Hepatocyte (in vitro differentiated cells): ENCODE measurements around the gene SPINDOC. TPM values are rescaled to one million over a fixed set of nuclear protein-coding genes. Genes with fewer than 3 reads are reported as not detected.

Experiments
- DNase-seq: peaks from one replicate; pipeline ENCODE4 v3.0.0-alpha.2; 2016; ENCODE audit warnings: low spot score
- H2AFZ ChIP-seq: fragments of 200-600 bp; sonication (generic); 2 replicates; pipeline ENCODE4 v1.6.0; 2016; ENCODE audit warnings: antibody characterized with exemption, mild to moderate bottlenecking
- H3K27ac ChIP-seq: fragments of 200-600 bp; sonication (generic); 2 replicates; pipeline ENCODE4 v1.5.1; 2016; ENCODE audit warnings: mild to moderate bottlenecking
- H3K27me3 ChIP-seq: fragments of 200-600 bp; sonication (generic); 2 replicates; pipeline ENCODE4 v1.6.1; 2016
- H3K36me3 ChIP-seq: fragments of 200-600 bp; sonication (generic); replicated peaks from 2 replicates; pipeline ENCODE4 v1.5.1; 2016; ENCODE audit warnings: low read depth; ENCODE audit not compliant: insufficient read depth
- H3K4me1 ChIP-seq: fragments of 200-600 bp; sonication (generic); 2 replicates; pipeline ENCODE4 v1.5.1; 2016; ENCODE audit warnings: mild to moderate bottlenecking, moderate library complexity; ENCODE audit not compliant: insufficient read depth
- H3K4me2 ChIP-seq: fragments of 200-600 bp; sonication (generic); 2 replicates; pipeline ENCODE4 v1.6.0; 2016
- H3K4me3 ChIP-seq: fragments of 200-600 bp; sonication (generic); 2 replicates; pipeline ENCODE4 v1.5.1; 2016; ENCODE audit warnings: mild to moderate bottlenecking
- H3K79me2 ChIP-seq: fragments of 200-600 bp; sonication (generic); 2 replicates; pipeline ENCODE4 v1.6.0; 2017; ENCODE audit warnings: mild to moderate bottlenecking
- H3K9me2 ChIP-seq: fragments of 200-600 bp; sonication (generic); replicated peaks from 2 replicates; pipeline ENCODE4 v1.6.0; 2017; ENCODE audit warnings: mild to moderate bottlenecking; ENCODE audit not compliant: insufficient read depth
- H3K9me3 ChIP-seq: fragments of 200-600 bp; sonication (generic); 2 replicates; pipeline ENCODE4 v1.5.1; 2016; ENCODE audit warnings: low read depth, mild to moderate bottlenecking
- H4K20me1 ChIP-seq: fragments of 200-600 bp; sonication (generic); 2 replicates; pipeline ENCODE4 v1.6.0; 2016; ENCODE audit warnings: mild to moderate bottlenecking; ENCODE audit not compliant: insufficient read depth, poor library complexity, severe bottlenecking
- CTCF ChIP-seq: fragments of 200-600 bp; sonication (generic); IDR thresholded peaks from 2 replicates; pipeline ENCODE4 v1.5.1; 2016; ENCODE audit warnings: antibody characterized with exemption, mild to moderate bottlenecking; ENCODE audit not compliant: poor library complexity
- EZH2 ChIP-seq: fragments of 200-600 bp; sonication (generic); IDR thresholded peaks from 2 replicates; pipeline ENCODE4 v1.6.1; 2016; ENCODE audit warnings: antibody characterized with exemption, mild to moderate bottlenecking, borderline replicate concordance
- EZH2phosphoT487 ChIP-seq: fragments of 200-600 bp; sonication (generic); IDR thresholded peaks from one replicate; pipeline ENCODE4 v1.6.1; 2018; ENCODE audit warnings: antibody characterized with exemption, mild to moderate bottlenecking, low read depth, moderate library complexity; ENCODE audit not compliant: unreplicated experiment, severe bottlenecking
- WGBS: methylation state at CpG from one replicate; pipeline ENCODE4 v1.1.6; 2016; ENCODE audit warnings: low lambda C conversion rate; ENCODE audit errors: missing lambda C conversion rate; 5-methylcytosine and 5-hydroxymethylcytosine counted together
- polyA plus RNA-seq: library from polyadenylated mRNA; unstranded; fragments of >200 nt; fragmentation: Nextera tagmentation; extraction: Ambion mirVana; gene quantifications from 2 replicates; pipeline ENCODE4 v1.2.1, GENCODE V29; 2016
- total RNA-seq: library from RNA; depleted of rRNA; stranded (reverse); fragments of >200 nt; gene quantifications from 2 replicates; pipeline ENCODE4 v1.2.3, GENCODE V29; 2014

SPINDOC gene
- total and polyA plus RNA-seq, 2 experiments from 2014 or later = 9.9 to 24.0 TPM

- Histone ChIP-seq H3K79me2 (no peaks in the 10 kb centered on the region), H3K4me3 (no peak overlapping the region), H4K20me1 (no peaks in the 10 kb centered on the region), H3K9me2 (no peaks in the 10 kb centered on the region), H3K4me1 (peaks cover 10% of the 10 kb centered on the region), H3K9me3 (no peaks in the 10 kb centered on the region), H3K27ac (no peak overlapping the region), H2AFZ (no peak overlapping the region), H3K27me3 (no peaks in the 10 kb centered on the region), H3K36me3 (no peaks in the 10 kb centered on the region), H3K4me2 (no peak overlapping the region)
- 91% methylated on average over 11 of the region's 11 CpGs for WGBS
- TF ChIP-seq EZH2phosphoT487 (no peak), CTCF (no peak), EZH2 (no peak)
- DNase-seq = no peak
Measured at GRCh38 chr11:63795066-63795465, 18.2 kb upstream of the SPINDOC start.

GRCh38 chr11:63800921-63801320, 12.3 kb upstream of the SPINDOC start:
- Histone ChIP-seq H3K27ac (no peak overlapping the region), H3K4me3 (no peak overlapping the region), H3K4me1 (peaks cover 8% of the 10 kb centered on the region), H3K4me2 (no peak overlapping the region), H2AFZ (no peak overlapping the region), H3K27me3 (no peaks in the 10 kb centered on the region), H3K79me2 (no peaks in the 10 kb centered on the region), H3K36me3 (no peaks in the 10 kb centered on the region), H3K9me3 (no peaks in the 10 kb centered on the region), H3K9me2 (no peaks in the 10 kb centered on the region), H4K20me1 (no peaks in the 10 kb centered on the region)
- DNase-seq = no peak
- WGBS = 98% methylated on average over 4 of the region's 5 CpGs
- no peak for TF ChIP-seq EZH2phosphoT487
- TF ChIP-seq CTCF = no peak
- TF ChIP-seq EZH2 = no peak

GRCh38 chr11:63802637-63803414, 10.4 kb upstream of the SPINDOC start:
- TF ChIP-seq EZH2 (no peak), CTCF (no peak), EZH2phosphoT487 (no peak)
- H3K4me3 ChIP-seq = no peak overlapping the region
- peaks cover 8% of the 10 kb centered on the region for H3K4me1 ChIP-seq
- H3K27ac ChIP-seq = peak overlapping the region; percentile 45
- no peak overlapping the region for H3K4me2 ChIP-seq
- no peaks in the 10 kb centered on the region for H3K27me3 ChIP-seq
- DNase-seq = no peak
- H3K36me3 ChIP-seq = no peaks in the 10 kb centered on the region
- no peaks in the 10 kb centered on the region for H3K9me2 ChIP-seq
- H4K20me1 ChIP-seq = no peaks in the 10 kb centered on the region
- no peak overlapping the region for H2AFZ ChIP-seq
- 67% methylated on average over 10 of the region's 10 CpGs for WGBS
- H3K9me3 ChIP-seq = no peaks in the 10 kb centered on the region
- H3K79me2 ChIP-seq = no peaks in the 10 kb centered on the region
